ENCODE data around the gene APLP2. TPM values are rescaled to one million over a fixed set of nuclear protein-coding genes. Genes with fewer than 3 reads are reported as not detected.
A peak's percentile ranks its signal among the peaks of the same experiment; 100 is the strongest.

The APLP2 gene
- total RNA-seq, 1 experiment from 2014 or later = 317 TPM

GRCh38 chr11:130070109-130070845, 583 bp downstream of the APLP2 start:
- H3K4me3 Mint-ChIP-seq (ENCODE audit: unreplicated experiment) = peak overlapping the region; percentile 85
- H3K27me3 Mint-ChIP-seq (ENCODE audit: insufficient read depth, unreplicated experiment) = no peaks in the 10 kb centered on the region
- peak; percentile 34 for DNase-seq (ENCODE audit: unreplicated experiment)
- H3K9me3 Mint-ChIP-seq (ENCODE audit: unreplicated experiment) = no peaks in the 10 kb centered on the region
- H3K36me3 Mint-ChIP-seq (ENCODE audit: insufficient read depth, unreplicated experiment) = peaks cover 6% of the 10 kb centered on the region
- TF ChIP-seq CTCF (IDR thresholded peaks at IDR 0.05; ENCODE audit: unreplicated experiment) = no peak
- intact Hi-C loops (cut with micrococcal nuclease) = loop anchor here (2.0 kb wide), 1 partner anchor 55 kb away; no protein-coding TSS in a partner anchor
- CTCF ChIA-PET = interaction anchor here (0.7 to 3.4 kb wide), 6 partner anchors 16 to 78 kb away, joined by 3 to 24 read pairs (median 6); partner anchors contain the start of gene PRDM10
- no TSS peak for BruUV-seq (replicated peaks)
- H3K27ac Mint-ChIP-seq (ENCODE audit: low read depth, unreplicated experiment) = peak overlapping the region; percentile 92
- peaks cover 25% of the 10 kb centered on the region for H3K4me1 Mint-ChIP-seq (ENCODE audit: insufficient read depth, unreplicated experiment)
- POLR2A ChIA-PET = interaction anchor here (0.5 to 4.8 kb wide), 29 partner anchors 13 to 1046 kb away, joined by 3 to 186 read pairs (median 5); partner anchors contain the start of gene PRDM10

- no peak for TF ChIP-seq CTCF (IDR thresholded peaks at IDR 0.05; ENCODE audit: unreplicated experiment)
- Mint-ChIP-seq H3K4me1 (ENCODE audit: insufficient read depth, unreplicated experiment) (peaks cover 25% of the 10 kb centered on the region), H3K36me3 (ENCODE audit: insufficient read depth, unreplicated experiment) (peaks cover 6% of the 10 kb centered on the region), H3K27ac (ENCODE audit: low read depth, unreplicated experiment) (peak overlapping the region; percentile 40), H3K4me3 (ENCODE audit: unreplicated experiment) (peak overlapping the region; percentile 74), H3K27me3 (ENCODE audit: insufficient read depth, unreplicated experiment) (no peaks in the 10 kb centered on the region), H3K9me3 (ENCODE audit: unreplicated experiment) (no peaks in the 10 kb centered on the region)
- peak; percentile 32 for DNase-seq (ENCODE audit: unreplicated experiment)
- BruUV-seq (replicated peaks) = no TSS peak
- CTCF ChIA-PET = interaction anchor here (0.6 to 3.4 kb wide), 11 partner anchors 16 to 178 kb away, joined by 3 to 24 read pairs (median 4); partner anchors contain the start of gene PRDM10
- POLR2A ChIA-PET = interaction anchor here (0.5 to 4.8 kb wide), 32 partner anchors 12 to 796 kb away, joined by 3 to 186 read pairs (median 5); partner anchors contain the start of gene PRDM10
- intact Hi-C loops (cut with micrococcal nuclease) = loop anchor here (2.0 kb wide), 1 partner anchor 54 kb away; no protein-coding TSS in a partner anchor
Observed at GRCh38 chr11:130070846-130071200, 1.1 kb downstream of the APLP2 start.

- POLR2A ChIA-PET = interaction anchor here (0.6 to 4.8 kb wide), 38 partner anchors 12 to 1812 kb away, joined by 3 to 186 read pairs (median 4); partner anchors contain the start of genes NFRKB and PRDM10
- peak overlapping the region; percentile 74 for H3K4me3 Mint-ChIP-seq (ENCODE audit: unreplicated experiment)
- peak; percentile 42 for DNase-seq (ENCODE audit: unreplicated experiment)
- BruUV-seq (replicated peaks) = TSS peak; percentile 44
- no peaks in the 10 kb centered on the region for H3K9me3 Mint-ChIP-seq (ENCODE audit: unreplicated experiment)
- no peak for TF ChIP-seq CTCF (IDR thresholded peaks at IDR 0.05; ENCODE audit: unreplicated experiment)
- CTCF ChIA-PET = interaction anchor here (0.6 to 3.4 kb wide), 13 partner anchors 15 to 178 kb away, joined by 3 to 24 read pairs (median 3); partner anchors contain the start of gene PRDM10
- H3K27ac Mint-ChIP-seq (ENCODE audit: low read depth, unreplicated experiment) = peak overlapping the region; percentile 40
- intact Hi-C loops (cut with micrococcal nuclease) = loop anchor here (2.0 kb wide), 1 partner anchor 54 kb away; no protein-coding TSS in a partner anchor
- peaks cover 25% of the 10 kb centered on the region for H3K4me1 Mint-ChIP-seq (ENCODE audit: insufficient read depth, unreplicated experiment)
- H3K27me3 Mint-ChIP-seq (ENCODE audit: insufficient read depth, unreplicated experiment) = no peaks in the 10 kb centered on the region
- peaks cover 10% of the 10 kb centered on the region for H3K36me3 Mint-ChIP-seq (ENCODE audit: insufficient read depth, unreplicated experiment)
Observed at GRCh38 chr11:130071211-130071712, 1.6 kb downstream of the APLP2 start.

GRCh38 chr11:130074736-130075135, 5.0 kb downstream of the APLP2 start:
- H3K9me3 Mint-ChIP-seq (ENCODE audit: unreplicated experiment) = no peaks in the 10 kb centered on the region
- DNase-seq (ENCODE audit: unreplicated experiment) = no peak
- peaks cover 42% of the 10 kb centered on the region for H3K4me1 Mint-ChIP-seq (ENCODE audit: insufficient read depth, unreplicated experiment)
- H3K36me3 Mint-ChIP-seq (ENCODE audit: insufficient read depth, unreplicated experiment) = peaks cover 6% of the 10 kb centered on the region
- no TSS peak for BruUV-seq (replicated peaks)
- H3K27me3 Mint-ChIP-seq (ENCODE audit: insufficient read depth, unreplicated experiment) = no peaks in the 10 kb centered on the region
- no peak overlapping the region for H3K27ac Mint-ChIP-seq (ENCODE audit: low read depth, unreplicated experiment)
- ChIA-PET POLR2A (interaction anchor here (0.6 to 1.2 kb wide), 2 partner anchors 11 to 29 kb away, joined by 3 to 4 read pairs; no protein-coding TSS in a partner anchor), CTCF (no interaction called here)
- TF ChIP-seq CTCF (IDR thresholded peaks at IDR 0.05; ENCODE audit: unreplicated experiment) = no peak
- no peak overlapping the region for H3K4me3 Mint-ChIP-seq (ENCODE audit: unreplicated experiment)
- intact Hi-C loops (cut with micrococcal nuclease) = no loop called here
